HG03442 (cell line): ENCODE data around the gene MT1X.
"Not testable (repeated sequence)": the region's sequence is repeated elsewhere in the genome, so short reads cannot be mapped to it uniquely, and the experiment has no call there.

Source experiments
- ATAC-seq: cut with Tn5 transposase; IDR thresholded peaks from one replicate; pipeline ENCODE4 v1.9.1; 2021; ENCODE audit warnings: mild to moderate bottlenecking, moderate library complexity; ENCODE audit not compliant: unreplicated experiment

The MT1X gene

DNA sequence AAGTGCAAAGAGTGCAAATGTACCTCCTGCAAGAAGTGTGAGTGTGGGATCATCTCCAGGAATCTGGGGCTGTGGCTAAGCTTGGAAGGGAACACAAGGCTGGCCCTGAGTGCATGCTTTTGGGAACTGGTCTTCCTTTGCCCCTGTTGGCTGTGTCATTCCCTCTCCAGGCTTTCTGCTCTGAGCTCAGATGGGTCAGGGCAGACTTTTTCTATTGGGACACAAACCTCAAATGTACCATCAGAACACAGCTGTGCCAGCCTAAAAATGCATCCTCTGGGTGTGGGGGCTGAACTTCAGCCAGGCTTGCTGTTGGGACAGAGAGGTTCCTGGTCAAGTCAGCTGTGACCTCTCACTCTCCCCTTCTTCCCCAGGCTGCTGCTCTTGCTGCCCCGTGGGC is 29.7 kb upstream of the MT1X start:
- no peak for ATAC-seq

- ATAC-seq = no peak
These were observed 29.1 kb upstream of the MT1X start for GRCh38 chr16:56653218-56653617.

DNA sequence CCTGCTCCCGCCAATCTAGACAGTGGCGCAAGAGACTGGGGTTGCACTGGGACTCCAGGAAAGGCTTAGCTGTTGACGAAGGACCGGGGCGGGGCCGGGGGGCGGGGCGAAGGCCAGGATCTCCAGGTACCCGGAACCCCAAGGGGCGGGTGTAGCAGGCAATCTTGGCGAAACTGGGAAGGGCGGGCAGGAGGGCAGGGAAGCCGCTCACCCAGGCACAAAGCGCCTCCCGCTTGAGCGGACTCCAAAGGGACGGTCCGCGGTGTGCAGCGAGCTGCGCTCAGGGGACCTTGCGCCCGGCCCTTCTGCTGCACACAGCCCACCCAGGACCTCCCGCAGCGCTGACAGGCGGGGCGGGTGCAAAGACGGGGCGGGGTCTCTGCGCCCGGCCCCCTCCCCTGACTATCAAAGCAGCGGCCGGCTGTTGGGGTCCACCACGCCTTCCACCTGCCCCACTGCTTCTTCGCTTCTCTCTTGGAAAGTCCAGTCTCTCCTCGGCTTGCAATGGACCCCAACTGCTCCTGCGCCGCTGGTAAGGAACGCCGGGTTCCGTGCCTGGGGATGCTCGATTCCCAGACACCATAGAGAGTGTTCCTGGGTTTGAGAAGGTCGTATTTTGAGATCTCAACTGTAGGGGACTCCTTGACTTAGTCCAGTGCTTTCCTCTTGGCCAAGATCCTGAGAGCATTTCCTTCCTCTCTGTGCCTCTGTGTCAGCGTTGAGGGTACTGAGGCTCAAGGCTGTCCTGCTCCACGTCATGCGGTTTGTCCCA is 24.5 kb upstream of the MT1X start, which contains the start of gene MT1F:
TSS of gene MT1F (plus strand) at position 405 of the 772 bp plus-strand sequence. CDS start at position 505, 100 bp downstream.
- no peak for ATAC-seq

GRCh38 chr16:56658327-56658875 is 23.9 kb upstream of the MT1X start:
- ATAC-seq = no peak

DNA sequence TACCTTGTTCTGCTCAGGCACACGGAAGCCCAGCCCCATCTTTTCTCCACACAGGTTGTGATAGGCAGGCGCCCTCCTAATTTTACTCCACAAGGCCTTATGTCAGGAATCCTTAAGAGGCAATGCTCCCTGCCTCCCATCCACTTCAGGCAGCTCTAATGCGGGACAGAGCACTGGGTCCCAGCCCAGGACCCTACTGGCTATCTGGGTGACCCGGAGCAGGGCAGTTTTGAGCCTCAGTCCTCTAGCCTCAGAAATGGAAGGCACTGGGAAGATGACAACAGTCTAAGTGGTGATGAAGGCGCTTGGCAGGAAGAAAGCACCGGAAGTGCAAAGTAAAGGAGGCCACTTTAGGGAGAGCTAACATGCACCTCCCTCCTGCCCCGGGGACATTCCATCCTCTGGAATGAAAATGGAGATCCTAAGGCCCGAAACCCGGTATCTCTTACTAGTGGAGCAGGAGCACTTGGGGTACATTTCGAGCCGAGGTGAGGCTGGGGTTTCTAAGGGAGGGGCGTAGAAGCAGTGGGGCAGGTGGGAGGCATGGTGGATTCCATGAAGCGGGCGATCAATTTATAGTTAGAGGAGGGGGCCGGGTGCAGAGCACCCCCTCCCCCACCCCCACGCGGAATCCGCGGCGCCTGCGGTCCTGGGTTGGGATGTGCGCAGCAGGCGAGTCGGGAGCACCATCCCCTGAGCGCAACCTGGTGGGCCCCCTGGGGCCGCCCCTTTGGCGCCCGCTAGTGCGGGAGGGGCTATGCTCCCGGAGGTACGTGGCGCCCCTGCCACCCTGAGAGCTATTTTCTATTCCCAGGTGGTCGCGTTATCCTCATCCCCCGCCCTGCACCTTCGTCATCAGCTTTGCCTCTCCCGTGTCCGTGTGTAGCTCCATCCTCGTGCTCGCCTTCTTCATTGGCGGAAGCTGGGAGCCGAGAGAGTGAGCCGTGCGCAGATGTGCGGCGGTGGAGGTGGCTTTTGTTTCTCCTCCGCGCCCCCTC is 19.6 kb upstream of the MT1X start:
- no peak for ATAC-seq

GRCh38 chr16:56664506-56664905 is 17.8 kb upstream of the MT1X start:
- ATAC-seq = no peak

DNA sequence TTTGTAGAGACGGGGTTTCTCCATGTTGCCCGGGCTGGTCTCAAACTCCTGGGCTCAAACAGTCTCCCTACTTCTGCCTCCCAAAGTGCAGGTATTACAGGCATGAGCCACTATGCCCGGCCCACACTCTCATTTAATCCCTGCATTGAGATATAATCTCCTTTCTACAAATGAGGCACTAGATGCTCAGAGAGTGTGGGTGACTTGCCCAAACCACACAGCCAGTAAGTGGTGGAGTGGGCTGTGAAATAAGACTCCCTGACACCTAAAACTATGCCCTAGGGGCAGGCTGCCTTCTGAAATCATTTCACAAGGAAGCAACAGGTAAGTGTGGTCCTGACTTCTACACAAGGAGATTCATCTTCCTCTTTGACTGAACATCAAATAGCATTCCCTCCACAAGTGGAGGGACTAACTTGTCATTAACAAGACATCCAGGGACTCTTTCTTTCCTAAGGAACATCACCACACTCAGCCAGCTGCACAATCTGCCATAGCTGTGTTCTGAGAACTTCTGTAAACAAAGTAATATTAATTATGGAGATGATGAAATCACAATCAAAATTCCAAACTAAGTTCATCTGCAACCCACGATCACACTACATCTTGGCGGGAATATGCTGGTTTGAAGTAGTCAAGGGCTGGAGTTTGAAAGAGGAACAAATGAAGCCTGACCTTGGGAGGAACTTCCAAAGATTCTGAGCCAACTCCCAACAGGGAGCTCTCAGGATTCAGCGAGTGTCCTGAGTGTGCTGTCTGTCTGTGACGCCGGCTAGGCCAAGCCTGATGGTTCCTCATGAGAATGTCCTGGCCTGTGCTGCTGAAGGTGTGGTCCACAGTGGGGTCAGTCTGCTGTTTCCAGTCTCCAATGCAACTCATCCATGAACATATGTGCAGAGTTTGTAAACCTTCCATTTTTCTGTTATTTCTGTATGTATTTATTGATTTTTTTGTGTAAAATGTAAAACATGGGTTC is 16.7 kb upstream of the MT1X start:
- not testable (repeated sequence) for ATAC-seq

GRCh38 chr16:56667581-56668571 is 14.4 kb upstream of the MT1X start, which contains the start of gene MT1G:
Gene MT1G (minus strand): TSS chr16:56668065. CDS start chr16:56667993, 72 bp downstream.
- no peak for ATAC-seq

DNA sequence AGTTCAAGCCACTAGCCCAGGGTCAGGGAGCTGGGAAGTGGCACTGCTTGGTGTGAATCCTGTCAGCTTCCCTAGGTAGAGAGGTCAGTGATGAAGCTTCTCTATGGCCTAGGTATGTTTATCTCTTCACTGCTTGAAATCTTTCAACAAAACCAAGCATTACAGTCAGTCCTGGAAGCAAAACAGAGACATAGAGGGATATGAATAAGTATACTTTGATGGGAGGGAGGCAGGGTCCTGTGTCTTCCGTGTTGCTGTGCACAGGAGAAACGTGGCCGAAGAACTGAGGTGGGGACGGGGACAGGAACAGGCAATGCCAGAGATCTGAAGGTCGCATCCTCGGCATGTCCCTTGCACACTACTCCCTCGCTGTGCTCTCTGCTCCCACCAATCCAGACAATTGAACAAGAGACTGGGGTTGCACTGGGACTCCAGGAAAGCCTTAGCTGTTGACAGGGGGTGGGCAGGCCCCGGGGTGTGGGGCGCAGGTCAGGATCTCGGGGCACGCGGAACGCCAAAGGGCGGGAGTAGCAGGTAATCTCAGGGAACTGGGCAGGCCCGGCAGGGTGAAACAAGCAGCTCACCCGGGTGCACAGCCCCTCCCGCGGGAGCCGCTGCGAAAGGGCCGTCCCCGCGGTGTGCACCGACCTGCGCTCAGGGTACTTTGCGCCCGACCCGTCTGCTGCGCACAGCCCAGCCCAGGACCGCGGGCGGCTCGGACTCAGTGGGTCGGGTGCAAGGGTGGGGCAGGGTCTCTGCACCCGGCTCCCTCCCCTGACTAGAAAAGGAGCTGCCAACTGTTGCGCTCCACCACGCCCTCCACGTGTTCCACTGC is 13.0 kb upstream of the MT1X start, which contains the start of gene MT1H:
TSS of gene MT1H (plus strand) at position 810 of the 835 bp plus-strand sequence. CDS start 71 bp downstream, outside the sequence.
- no peak for ATAC-seq

- ATAC-seq = no peak
These were observed 12.2 kb upstream of the MT1X start for GRCh38 chr16:56669840-56670619.

- no peak for ATAC-seq
These were observed 11.7 kb upstream of the MT1X start for GRCh38 chr16:56670620-56670934.

- ATAC-seq = not testable (repeated sequence)
These were observed 10.6 kb upstream of the MT1X start for GRCh38 chr16:56671691-56672090.

DNA sequence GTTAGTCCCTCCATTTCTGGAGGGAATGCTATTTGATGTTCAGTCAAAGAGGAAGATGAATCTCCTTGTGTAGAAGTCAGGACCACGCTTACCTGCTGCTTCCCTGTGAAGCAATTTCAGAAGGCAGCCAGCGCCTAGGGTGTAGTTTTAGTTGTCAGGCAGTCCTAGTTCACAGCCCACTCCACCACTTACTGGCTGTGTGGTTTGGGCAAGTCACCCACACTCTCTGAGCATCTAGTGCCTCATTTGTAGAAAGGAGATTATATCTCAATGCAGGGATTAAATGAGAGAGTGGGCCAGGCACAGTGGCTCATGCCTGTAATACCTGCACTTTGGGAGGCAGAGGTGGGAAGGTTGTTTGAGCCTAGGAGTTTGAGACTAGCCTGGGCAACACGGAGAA is 10.1 kb upstream of the MT1X start:
- ATAC-seq = not testable (repeated sequence)

GRCh38 chr16:56672761-56673536 is 9.3 kb upstream of the MT1X start:
- no peak for ATAC-seq

DNA sequence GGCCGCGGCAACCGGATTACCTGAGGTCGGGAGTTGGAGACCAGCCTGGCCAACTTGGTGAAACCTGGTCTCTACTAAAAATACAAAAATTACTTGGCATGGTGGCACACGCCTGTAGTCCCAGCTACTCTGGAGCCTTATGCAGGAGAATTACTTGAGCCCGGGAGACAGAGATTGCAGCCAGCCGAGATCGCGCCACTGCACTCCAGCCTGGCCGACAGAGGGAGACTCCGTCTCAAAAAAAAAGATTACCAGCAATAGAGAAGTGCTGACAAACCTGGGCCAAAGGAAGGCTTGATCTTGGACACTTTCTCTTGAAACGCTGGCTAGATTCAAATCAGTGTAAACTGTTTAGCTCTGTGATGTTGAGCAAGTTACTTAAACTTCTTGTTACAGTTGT is 8.3 kb upstream of the MT1X start:
- ATAC-seq = no peak

DNA sequence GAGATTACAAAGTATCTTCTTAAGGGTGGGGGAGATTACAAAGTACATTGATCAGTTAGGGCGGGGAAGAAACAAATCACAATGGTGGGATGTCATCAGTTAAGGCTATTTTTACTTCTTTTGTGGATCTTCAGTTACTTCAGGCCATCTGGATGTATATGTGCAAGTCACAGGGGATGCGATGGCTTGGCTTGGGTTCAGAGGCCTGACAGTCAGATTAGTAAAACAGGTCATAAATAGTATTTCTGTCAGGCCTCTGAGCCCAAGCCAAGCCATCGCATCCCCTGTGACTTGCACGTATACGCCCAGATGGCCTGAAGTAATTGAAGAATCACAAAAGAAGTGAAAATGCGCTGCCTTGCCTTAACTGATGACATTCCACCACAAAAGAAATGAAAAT is 7.7 kb upstream of the MT1X start:
- not testable (repeated sequence) for ATAC-seq
